Limb (tissue), 2 donors: ENCODE results near the gene WASF2.
A peak's percentile ranks its signal among the peaks of the same experiment; 100 is the strongest.

ENCODE experiments used
- DNase-seq, 2 donors: peaks; one replicate each; pipeline ENCODE4 v3.0.0-alpha.2; 2016; ENCODE audit errors: extremely low spot score in 2 of 2

Gene WASF2

DNA sequence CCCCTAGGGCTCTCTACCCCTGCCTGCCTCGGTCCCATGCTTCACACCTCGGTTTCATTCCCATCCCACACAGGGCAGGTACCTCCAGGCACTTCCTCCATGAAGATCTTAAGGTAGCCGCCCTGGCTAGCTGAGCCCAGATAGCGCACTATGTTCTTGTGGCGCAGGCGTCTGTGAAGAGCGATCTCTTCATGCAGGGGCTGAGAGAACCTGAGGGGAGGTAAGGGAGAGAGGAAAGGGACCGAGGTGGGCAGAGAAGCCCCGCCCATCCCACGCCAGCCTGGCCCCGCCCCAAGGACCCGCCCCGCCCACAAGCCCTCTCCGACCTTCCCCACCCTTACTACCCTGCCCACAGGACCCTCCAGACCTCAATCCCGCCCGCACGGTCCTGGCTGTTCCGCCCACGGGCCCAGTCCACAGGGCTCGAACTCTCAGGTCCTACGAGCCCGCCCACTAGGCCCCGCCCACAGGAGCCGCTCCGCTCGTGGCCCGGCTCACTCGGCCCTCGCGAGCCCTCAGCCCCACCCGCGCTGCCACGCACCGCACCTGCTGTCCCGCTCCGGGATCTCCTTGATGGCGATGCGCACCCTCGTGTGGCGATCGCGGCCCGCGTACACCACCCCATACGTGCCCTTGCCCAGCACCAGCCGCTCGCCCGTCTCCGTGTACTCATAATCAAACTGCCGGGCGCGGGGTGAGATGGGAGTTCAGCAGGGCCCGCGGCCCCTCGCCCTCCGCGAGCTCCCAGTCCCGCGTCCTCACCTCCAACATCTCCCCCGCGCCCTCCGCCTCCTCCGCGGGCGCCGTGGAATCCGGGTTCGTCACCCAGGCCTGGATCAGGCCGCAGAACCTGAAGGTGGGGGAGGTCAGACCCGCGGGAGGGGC, 129.6 kb downstream of the WASF2 start:
- DNase-seq: peak in 1 of 2 donors; percentile 53

DNA sequence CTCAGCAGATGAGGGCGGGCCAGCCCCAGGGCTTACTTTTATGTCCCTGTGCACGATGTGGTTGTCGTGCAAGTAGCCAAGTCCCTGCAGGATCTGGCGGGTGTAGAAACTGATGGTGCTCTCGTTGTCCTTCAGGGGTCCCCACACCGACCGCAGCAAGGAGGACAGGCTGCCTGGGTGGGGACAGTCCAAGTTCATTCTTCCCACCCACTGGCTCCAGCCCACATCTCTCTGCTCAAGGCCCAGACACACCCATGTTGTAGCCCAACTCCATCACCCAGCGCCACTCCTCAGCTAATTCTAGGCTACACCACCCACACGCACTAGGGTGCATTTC, 130.2 kb downstream of the WASF2 start:
- no peak for DNase-seq

DNA sequence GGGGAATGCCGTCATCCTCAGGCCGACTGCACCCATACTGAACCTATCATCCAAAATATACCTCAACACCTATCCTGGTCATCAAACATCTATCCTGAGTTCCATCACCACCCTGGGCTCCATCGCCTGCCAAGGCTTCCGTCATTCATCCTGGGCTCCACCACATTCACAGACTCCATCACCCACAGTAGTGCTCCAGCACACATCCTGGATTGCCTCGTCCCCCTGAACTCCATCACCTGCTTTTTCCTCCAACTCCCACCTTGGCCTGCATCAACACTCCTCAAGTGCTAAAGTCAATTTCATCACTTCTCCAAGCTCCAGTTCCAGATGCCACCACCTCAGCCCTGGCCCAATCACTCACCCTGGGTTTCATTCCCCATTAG, 131.0 kb downstream of the WASF2 start:
- no peak for DNase-seq

DNA sequence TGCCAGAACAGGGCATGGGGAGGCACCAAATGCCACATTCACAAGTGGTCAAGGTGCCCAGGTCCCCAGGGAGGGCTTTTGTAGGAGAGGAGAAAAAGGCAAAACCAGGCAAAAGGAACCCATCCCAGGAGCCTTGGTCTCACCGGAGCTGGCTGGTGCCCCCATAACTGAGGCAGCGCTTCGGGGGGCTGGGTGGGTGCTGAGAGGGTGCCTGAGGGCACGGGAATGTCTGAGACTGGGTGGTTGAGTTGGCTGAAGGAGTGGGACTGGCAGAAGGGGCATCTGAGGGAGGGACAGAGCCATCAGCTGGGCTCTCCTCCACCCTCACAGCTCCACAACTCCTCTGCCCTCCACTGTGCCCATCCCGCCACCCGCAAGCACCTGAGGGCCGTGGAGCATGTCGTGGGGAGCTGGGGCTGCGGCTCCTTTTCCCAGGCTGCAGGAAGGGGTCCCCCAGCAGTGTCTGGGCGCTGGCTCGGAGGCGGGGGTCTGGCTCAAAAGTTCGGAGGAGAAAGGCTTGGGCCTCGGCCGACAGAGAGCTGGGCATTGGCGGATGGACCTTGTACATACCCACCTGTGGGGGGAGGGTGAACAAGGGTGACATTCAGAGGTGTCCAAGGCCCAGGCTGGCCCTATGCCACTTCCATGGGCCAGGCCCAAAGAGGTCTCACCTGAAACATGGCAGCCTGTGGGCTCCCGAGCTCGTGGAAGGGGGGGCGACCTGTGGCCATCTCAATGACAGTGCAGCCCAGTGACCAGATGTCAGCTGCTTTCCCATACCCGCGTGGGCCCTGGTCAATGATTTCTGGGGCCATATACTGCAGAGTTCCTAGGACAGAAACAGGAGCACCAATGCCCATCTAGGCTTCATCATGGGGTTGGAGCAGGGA, 131.7 kb downstream of the WASF2 start:
- no peak for DNase-seq

DNA sequence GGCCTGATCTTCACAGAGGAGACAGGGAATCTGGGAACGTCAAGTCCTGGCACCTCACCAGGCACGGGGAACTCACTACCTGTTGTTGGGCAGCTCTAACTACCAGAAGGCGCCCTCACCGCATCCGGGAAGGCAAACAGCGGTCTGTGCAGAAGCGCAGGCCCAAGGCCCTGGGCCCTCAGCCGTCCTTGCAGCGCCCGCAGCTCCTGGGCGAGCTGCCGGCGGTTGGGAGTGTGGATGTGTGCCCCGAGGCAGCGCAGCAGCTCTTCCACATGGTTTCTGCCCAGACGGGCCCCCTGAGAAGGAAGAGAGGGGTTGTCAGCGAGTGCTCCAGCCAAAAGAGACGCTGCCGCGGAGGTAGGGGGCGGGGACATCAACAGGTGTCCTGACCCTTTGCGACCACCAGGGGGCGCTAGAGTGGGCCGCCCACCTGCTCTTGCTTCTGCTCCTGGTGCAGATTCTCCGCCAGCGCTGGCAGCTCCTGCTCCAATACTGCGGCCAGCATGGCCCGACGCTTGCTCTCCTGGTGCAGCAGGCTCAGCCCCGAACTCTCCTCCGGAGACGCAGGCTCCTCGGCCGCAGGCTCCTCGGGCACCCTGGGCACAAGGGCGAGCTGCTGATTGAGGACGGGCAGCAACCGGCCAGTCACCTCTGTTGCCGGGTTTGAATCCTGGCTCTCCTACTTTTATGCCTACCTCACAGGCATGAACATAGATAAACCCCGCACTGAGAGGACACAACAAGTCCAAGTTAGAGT, 132.5 kb downstream of the WASF2 start:
- DNase-seq: peak; percentile 69 to 85

DNA sequence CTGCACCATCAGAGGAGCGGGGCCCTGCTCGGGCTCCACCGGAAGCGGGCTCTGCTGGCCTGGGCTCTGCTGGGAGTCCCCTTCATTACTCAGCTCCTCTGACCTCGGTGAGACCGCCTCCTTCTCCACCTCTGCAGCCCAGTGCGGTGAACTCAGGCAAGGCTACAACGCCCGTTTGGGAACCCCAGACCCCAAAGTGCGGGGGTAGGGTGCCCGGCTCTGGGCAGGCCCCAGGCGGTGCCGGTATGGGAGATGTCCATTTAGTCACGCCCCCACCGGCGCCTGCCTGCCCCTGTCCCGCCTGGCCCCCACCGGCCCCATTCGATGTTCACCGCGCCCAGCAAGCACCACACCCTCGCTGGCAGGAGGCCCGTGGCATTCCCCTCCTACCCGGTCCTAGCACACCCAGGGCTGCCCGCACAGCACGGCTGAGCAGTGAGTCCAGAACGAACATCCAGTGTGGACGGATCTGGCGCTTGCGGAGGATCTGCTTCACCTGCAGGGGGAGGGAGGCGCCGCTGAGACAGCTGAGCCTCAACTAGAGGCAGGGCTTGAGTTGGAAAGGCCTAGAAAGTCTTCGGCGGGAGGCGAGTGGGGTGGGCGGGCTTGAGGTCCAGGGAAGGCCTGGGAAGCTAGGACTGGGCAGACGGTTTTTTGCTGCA, 133.2 kb downstream of the WASF2 start:
- peak in 1 of 2 donors; percentile 51 for DNase-seq

DNA sequence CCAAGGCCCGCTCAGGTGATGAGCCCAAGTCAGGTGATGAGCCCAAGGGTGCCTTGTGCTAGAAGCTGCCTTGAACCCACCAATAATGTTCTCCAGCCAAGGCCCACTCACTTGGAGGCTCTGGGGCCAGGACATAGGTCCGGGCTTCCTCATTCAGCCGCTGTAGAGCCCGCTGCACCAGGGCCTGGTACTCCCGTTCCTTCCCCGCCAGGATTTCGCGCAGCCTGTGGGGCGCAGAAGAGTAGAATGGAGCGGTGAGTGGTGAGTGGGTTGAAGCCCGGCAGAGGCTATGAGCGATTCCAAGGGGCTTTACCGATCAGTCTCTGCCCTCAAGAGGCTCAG, 133.7 kb downstream of the WASF2 start:
- DNase-seq: no peak

DNA sequence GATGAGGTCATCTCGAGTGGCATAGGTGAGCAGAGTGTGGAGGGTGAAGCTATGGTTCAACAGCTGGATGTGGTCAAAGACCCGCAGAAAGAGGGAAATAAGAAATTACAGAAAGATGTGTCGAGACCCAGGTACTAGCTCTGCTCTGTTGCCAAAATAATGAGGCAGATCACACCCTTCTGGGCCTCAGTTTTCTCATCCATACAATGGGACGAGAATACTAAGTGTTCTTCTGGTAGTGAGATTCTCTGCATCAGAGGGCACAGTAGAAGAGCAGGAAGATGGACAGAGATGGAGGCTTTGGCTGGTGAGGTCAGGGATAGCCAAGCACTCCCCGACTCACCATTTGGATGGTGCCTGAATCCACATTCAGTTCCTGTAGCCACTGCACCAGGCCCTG, 134.3 kb downstream of the WASF2 start:
- no peak for DNase-seq
